ENCODE measurements around the gene MAU2. TPM values are rescaled to one million over a fixed set of nuclear protein-coding genes. Genes with fewer than 3 reads are reported as not detected.
A peak's percentile ranks its signal among the peaks of the same experiment; 100 is the strongest.

Gene MAU2
- total and polyA plus RNA-seq, 5 donors from 2014 or later, result 16.5 to 146 (median 20.3) TPM

GRCh38 chr19:19334989-19335344 is 14.3 kb downstream of the MAU2 start:
- no peak overlapping the region for H3K27ac ChIP-seq (ENCODE audit: insufficient read depth, low read length, poor library complexity, severe bottlenecking)
- ATAC-seq (ENCODE audit: low read depth in 2 of 2) (no peak), DNase-seq (no peak)
- peaks cover 76% of the 10 kb centered on the region for H3K36me3 ChIP-seq (ENCODE audit: control insufficient read depth, insufficient read depth, low read length)
- Mint-ChIP-seq H3K27me3 (no peaks in the 10 kb centered on the region), H3K27ac (no peak overlapping the region), H3K36me3 (peaks cover 15% of the 10 kb centered on the region), H3K4me3 (no peak overlapping the region), H3K4me1 (peaks cover 0 to 18% (median 9%) of the 10 kb centered on the region in 4 donors), H3K9me3 (no peaks in the 10 kb centered on the region)
- H3K9me3 ChIP-seq (ENCODE audit: control insufficient read depth in 2 of 2, low read length in 2 of 2), result no peaks in the 10 kb centered on the region
- no peaks in the 10 kb centered on the region for H3K4me1 ChIP-seq (ENCODE audit: control insufficient read depth, insufficient read depth, low read length, poor library complexity, severe bottlenecking)
- H3K27me3 ChIP-seq (ENCODE audit: control insufficient read depth, insufficient read depth, low read length), result no peaks in the 10 kb centered on the region
- no peak overlapping the region for H3K4me3 ChIP-seq (ENCODE audit: low read depth, low read length)

GRCh38 chr19:19335408-19336158 is 15.0 kb downstream of the MAU2 start:
- ATAC-seq (ENCODE audit: low read depth in 2 of 2) (no peak), DNase-seq (no peak)
- H3K27ac Mint-ChIP-seq, result peak overlapping the region in 1 of 3 donors; percentile 80
- H3K4me3 Mint-ChIP-seq, result no peak overlapping the region
- no peaks in the 10 kb centered on the region for H3K9me3 Mint-ChIP-seq
- no peaks in the 10 kb centered on the region for H3K27me3 ChIP-seq (ENCODE audit: control insufficient read depth, insufficient read depth, low read length)
- H3K4me1 Mint-ChIP-seq, result peaks cover 0 to 16% (median 9%) of the 10 kb centered on the region in 4 donors
- no peaks in the 10 kb centered on the region for H3K4me1 ChIP-seq (ENCODE audit: control insufficient read depth, insufficient read depth, low read length, poor library complexity, severe bottlenecking)
- H3K36me3 ChIP-seq (ENCODE audit: control insufficient read depth, insufficient read depth, low read length), result peaks cover 75% of the 10 kb centered on the region
- H3K36me3 Mint-ChIP-seq, result peaks cover 15% of the 10 kb centered on the region
- no peak overlapping the region for H3K4me3 ChIP-seq (ENCODE audit: low read depth, low read length)
- H3K9me3 ChIP-seq (ENCODE audit: control insufficient read depth in 2 of 2, low read length in 2 of 2), result no peaks in the 10 kb centered on the region
- H3K27ac ChIP-seq (ENCODE audit: insufficient read depth, low read length, poor library complexity, severe bottlenecking), result no peak overlapping the region
- H3K27me3 Mint-ChIP-seq, result no peaks in the 10 kb centered on the region

GRCh38 chr19:19336597-19336996 is 16.0 kb downstream of the MAU2 start:
- Mint-ChIP-seq H3K9me3 (no peaks in the 10 kb centered on the region), H3K27me3 (no peaks in the 10 kb centered on the region), H3K27ac (no peak overlapping the region), H3K4me1 (peaks cover 0 to 14% (median 6%) of the 10 kb centered on the region in 4 donors), H3K4me3 (no peak overlapping the region), H3K36me3 (peaks cover 13% of the 10 kb centered on the region)
- Histone ChIP-seq H3K9me3 (ENCODE audit: control insufficient read depth in 2 of 2, low read length in 2 of 2) (no peaks in the 10 kb centered on the region), H3K27me3 (ENCODE audit: control insufficient read depth, insufficient read depth, low read length) (no peaks in the 10 kb centered on the region), H3K27ac (ENCODE audit: insufficient read depth, low read length, poor library complexity, severe bottlenecking) (no peak overlapping the region), H3K36me3 (ENCODE audit: control insufficient read depth, insufficient read depth, low read length) (peaks cover 78% of the 10 kb centered on the region), H3K4me1 (ENCODE audit: control insufficient read depth, insufficient read depth, low read length, poor library complexity, severe bottlenecking) (no peaks in the 10 kb centered on the region), H3K4me3 (ENCODE audit: low read depth, low read length) (no peak overlapping the region)
- no peak for ATAC-seq (ENCODE audit: low read depth in 2 of 2)
- DNase-seq, result no peak

- no peak for ATAC-seq (ENCODE audit: low read depth in 2 of 2)
- H3K9me3 Mint-ChIP-seq, result no peaks in the 10 kb centered on the region
- peaks cover 10% of the 10 kb centered on the region for H3K36me3 Mint-ChIP-seq
- H3K27me3 ChIP-seq (ENCODE audit: control insufficient read depth, insufficient read depth, low read length), result no peaks in the 10 kb centered on the region
- no peaks in the 10 kb centered on the region for H3K4me1 ChIP-seq (ENCODE audit: control insufficient read depth, insufficient read depth, low read length, poor library complexity, severe bottlenecking)
- H3K4me3 Mint-ChIP-seq, result no peak overlapping the region
- no peak overlapping the region for H3K4me3 ChIP-seq (ENCODE audit: low read depth, low read length)
- no peaks in the 10 kb centered on the region for H3K27me3 Mint-ChIP-seq
- H3K4me1 Mint-ChIP-seq, result peaks cover 0 to 11% (median 3%) of the 10 kb centered on the region in 4 donors
- peaks cover 74% of the 10 kb centered on the region for H3K36me3 ChIP-seq (ENCODE audit: control insufficient read depth, insufficient read depth, low read length)
- DNase-seq, result no peak
- no peak overlapping the region for H3K27ac Mint-ChIP-seq
- H3K27ac ChIP-seq (ENCODE audit: insufficient read depth, low read length, poor library complexity, severe bottlenecking), result no peak overlapping the region
- H3K9me3 ChIP-seq (ENCODE audit: control insufficient read depth in 2 of 2, low read length in 2 of 2), result no peaks in the 10 kb centered on the region
Observed at GRCh38 chr19:19337120-19337519, 16.5 kb downstream of the MAU2 start.

- Histone ChIP-seq H3K9me3 (ENCODE audit: control insufficient read depth in 2 of 2, low read length in 2 of 2) (no peaks in the 10 kb centered on the region), H3K4me3 (ENCODE audit: low read depth, low read length) (no peak overlapping the region), H3K27ac (ENCODE audit: insufficient read depth, low read length, poor library complexity, severe bottlenecking) (no peak overlapping the region), H3K4me1 (ENCODE audit: control insufficient read depth, insufficient read depth, low read length, poor library complexity, severe bottlenecking) (no peaks in the 10 kb centered on the region), H3K27me3 (ENCODE audit: control insufficient read depth, insufficient read depth, low read length) (no peaks in the 10 kb centered on the region), H3K36me3 (ENCODE audit: control insufficient read depth, insufficient read depth, low read length) (peaks cover 70% of the 10 kb centered on the region)
- Mint-ChIP-seq H3K4me3 (no peak overlapping the region), H3K9me3 (no peaks in the 10 kb centered on the region), H3K27ac (peak overlapping the region in 1 of 3 donors; percentile 68), H3K36me3 (peaks cover 10% of the 10 kb centered on the region), H3K27me3 (no peaks in the 10 kb centered on the region), H3K4me1 (peaks cover 0 to 9% (median 3%) of the 10 kb centered on the region in 4 donors)
- DNase-seq (no peak), ATAC-seq (ENCODE audit: low read depth in 2 of 2) (no peak)
Observed at GRCh38 chr19:19338082-19338481, 17.5 kb downstream of the MAU2 start.

- ATAC-seq (ENCODE audit: low read depth in 2 of 2) (no peak), DNase-seq (no peak)
- peaks cover 75% of the 10 kb centered on the region for H3K36me3 ChIP-seq (ENCODE audit: control insufficient read depth, insufficient read depth, low read length)
- H3K4me1 Mint-ChIP-seq, result no peaks in the 10 kb centered on the region
- no peaks in the 10 kb centered on the region for H3K27me3 ChIP-seq (ENCODE audit: control insufficient read depth, insufficient read depth, low read length)
- peaks cover 21% of the 10 kb centered on the region for H3K36me3 Mint-ChIP-seq
- H3K4me3 ChIP-seq (ENCODE audit: low read depth, low read length), result no peak overlapping the region
- H3K9me3 Mint-ChIP-seq, result no peaks in the 10 kb centered on the region
- no peak overlapping the region for H3K27ac ChIP-seq (ENCODE audit: insufficient read depth, low read length, poor library complexity, severe bottlenecking)
- H3K9me3 ChIP-seq (ENCODE audit: control insufficient read depth in 2 of 2, low read length in 2 of 2), result no peaks in the 10 kb centered on the region
- peak overlapping the region in 1 of 3 donors; percentile 26 for H3K27ac Mint-ChIP-seq
- H3K4me3 Mint-ChIP-seq, result no peak overlapping the region
- H3K4me1 ChIP-seq (ENCODE audit: control insufficient read depth, insufficient read depth, low read length, poor library complexity, severe bottlenecking), result no peaks in the 10 kb centered on the region
- H3K27me3 Mint-ChIP-seq, result no peaks in the 10 kb centered on the region
Observed at GRCh38 chr19:19341026-19341425, 20.4 kb downstream of the MAU2 start.

- Histone ChIP-seq H3K27me3 (ENCODE audit: control insufficient read depth, insufficient read depth, low read length) (no peaks in the 10 kb centered on the region), H3K9me3 (ENCODE audit: control insufficient read depth in 2 of 2, low read length in 2 of 2) (no peaks in the 10 kb centered on the region), H3K4me3 (ENCODE audit: low read depth, low read length) (no peak overlapping the region), H3K27ac (ENCODE audit: insufficient read depth, low read length, poor library complexity, severe bottlenecking) (no peak overlapping the region), H3K4me1 (ENCODE audit: control insufficient read depth, insufficient read depth, low read length, poor library complexity, severe bottlenecking) (no peaks in the 10 kb centered on the region), H3K36me3 (ENCODE audit: control insufficient read depth, insufficient read depth, low read length) (peaks cover 78% of the 10 kb centered on the region)
- Mint-ChIP-seq H3K4me1 (no peaks in the 10 kb centered on the region), H3K4me3 (no peak overlapping the region), H3K27me3 (no peaks in the 10 kb centered on the region), H3K27ac (no peak overlapping the region), H3K36me3 (peaks cover 28% of the 10 kb centered on the region), H3K9me3 (no peaks in the 10 kb centered on the region)
- DNase-seq (no peak), ATAC-seq (ENCODE audit: low read depth in 2 of 2) (peak in 1 of 2 donors; percentile 15)
Observed at GRCh38 chr19:19342086-19343015, 21.7 kb downstream of the MAU2 start.

Data from CD4-positive, CD25-positive, alpha-beta regulatory T cell (primary cell).